ENCODE results near the gene GSTO1.

GSTO1 gene

DNA sequence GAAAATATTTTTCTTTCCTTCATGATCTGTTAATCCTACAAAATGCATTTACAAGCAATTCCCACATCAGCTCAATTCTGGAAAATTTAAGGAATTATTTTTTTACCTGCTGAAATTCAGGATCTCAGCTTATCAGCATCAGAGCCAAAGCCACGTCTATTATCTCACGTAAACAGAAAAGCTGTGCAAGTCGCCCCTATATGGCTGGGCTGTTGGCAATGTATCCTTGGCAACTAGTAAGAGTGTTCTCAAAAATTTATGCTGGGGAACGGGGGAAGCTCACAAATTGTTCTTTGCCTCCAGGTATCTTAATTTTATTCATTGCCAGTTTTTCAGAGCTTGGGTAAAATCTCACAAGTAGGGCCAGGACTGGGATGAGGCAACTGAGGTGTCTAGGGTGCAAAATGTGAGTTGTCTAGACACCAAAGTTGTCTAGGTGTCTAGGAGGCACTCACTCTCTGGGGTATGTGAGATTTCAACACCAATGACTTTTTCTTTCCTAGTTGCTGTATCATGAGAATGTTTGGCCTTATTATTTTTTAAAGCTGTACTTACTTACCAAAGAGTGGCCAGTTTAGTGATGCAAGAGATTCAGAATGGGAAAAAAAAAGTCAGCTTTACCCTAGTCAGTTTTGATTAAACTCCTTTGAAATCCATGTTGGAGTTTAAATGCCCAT lies 19.3 kb downstream of the GSTO1 start:
- DNase-seq: no peak

GRCh38 chr10:104274762-104275721 lies 20.4 kb downstream of the GSTO1 start:
- peak; percentile 90 for DNase-seq

- DNase-seq: no peak
These were observed 21.5 kb downstream of the GSTO1 start for GRCh38 chr10:104276192-104276591.

DNA sequence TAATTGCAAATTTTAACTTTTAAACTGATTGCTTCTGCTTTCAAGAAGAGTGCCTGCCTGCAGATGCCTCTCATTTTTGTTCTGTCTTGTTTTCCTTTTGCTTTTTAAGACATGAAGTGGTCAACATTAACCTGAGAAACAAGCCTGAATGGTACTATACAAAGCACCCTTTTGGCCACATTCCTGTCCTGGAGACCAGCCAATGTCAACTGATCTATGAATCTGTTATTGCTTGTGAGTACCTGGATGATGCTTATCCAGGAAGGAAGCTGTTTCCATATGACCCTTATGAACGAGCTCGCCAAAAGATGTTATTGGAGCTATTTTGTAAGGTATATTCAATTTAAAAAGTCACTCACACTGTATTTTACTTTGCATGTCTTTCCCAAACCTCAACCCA lies 23.1 kb downstream of the GSTO1 start:
- no peak for DNase-seq

DNA sequence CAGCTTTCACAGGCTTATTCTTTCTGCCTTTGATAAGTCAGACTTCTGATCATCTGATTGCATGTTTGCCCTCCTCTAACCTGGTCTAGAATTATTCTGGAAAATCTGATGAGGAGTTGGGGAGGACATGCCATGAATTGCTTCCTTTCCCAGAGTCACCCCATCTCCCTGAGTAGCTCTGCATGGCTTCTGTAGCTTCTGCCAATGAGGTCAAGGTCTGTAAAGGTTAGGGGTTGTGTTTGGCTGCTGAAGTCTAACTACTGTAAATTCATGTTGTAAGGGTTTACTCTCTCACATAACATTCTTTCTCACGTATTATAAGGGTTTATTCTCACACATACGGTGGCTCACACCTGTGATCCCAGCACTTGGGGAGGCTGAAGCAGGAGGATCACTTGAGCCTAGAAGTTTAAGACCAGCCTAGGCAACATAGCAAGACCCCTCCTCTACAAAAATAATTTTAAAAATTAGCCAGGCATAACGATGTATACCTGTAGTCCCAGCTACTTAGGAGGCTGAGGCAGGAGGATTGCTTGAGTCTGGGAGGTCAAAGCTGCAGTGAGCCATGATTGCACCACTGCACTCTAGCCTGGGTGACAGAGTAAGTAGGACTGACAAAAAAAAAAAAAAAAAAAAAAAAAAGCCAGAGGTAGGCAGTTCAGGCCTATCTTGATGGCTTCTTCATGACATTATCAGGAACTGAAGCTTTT lies 25.0 kb downstream of the GSTO1 start:
- no peak for DNase-seq

GRCh38 chr10:104281694-104282093 lies 27.0 kb downstream of the GSTO1 start:
- no peak for DNase-seq

DNA sequence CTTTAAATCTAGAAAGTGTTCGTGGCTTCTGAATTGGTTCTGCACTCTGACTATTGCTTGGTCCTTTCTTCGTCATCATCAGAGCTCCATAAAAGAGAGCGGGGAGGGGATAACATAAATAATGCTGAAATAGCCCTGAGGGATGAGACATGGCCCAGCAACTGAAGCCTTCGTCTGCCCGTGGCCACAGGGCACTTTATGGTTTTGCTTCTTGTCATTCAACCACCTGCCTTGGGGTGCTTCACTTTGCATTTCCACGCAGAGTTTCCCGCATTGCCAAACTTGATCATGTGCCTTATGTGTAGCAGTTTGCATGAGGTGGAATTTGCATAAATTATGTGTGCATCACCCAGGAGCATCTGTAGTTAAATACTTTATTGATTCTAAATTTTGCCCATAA lies 30.2 kb downstream of the GSTO1 start:
- no peak for DNase-seq

DNA sequence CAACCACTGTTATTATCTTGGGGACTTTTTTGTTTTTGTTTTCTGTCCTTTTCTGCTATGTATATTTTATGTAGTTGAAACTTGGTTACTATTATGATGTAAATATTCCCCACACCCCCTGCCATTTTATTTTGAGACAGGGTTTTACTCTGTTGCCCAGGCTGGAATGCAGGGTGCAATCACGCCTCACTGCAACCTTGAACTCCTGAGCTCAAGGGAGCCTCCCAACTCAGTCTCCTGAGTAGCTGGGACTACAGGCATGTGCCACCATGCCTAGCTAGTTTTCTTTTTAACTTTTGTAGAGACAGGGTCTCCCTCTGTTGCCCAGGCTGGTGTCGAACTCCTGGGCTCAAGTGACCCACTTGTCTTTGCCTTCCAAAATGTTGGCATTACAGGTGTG lies 32.2 kb downstream of the GSTO1 start:
- DNase-seq: no peak

GRCh38 chr10:104288355-104288754 lies 33.7 kb downstream of the GSTO1 start:
- no peak for DNase-seq

DNA sequence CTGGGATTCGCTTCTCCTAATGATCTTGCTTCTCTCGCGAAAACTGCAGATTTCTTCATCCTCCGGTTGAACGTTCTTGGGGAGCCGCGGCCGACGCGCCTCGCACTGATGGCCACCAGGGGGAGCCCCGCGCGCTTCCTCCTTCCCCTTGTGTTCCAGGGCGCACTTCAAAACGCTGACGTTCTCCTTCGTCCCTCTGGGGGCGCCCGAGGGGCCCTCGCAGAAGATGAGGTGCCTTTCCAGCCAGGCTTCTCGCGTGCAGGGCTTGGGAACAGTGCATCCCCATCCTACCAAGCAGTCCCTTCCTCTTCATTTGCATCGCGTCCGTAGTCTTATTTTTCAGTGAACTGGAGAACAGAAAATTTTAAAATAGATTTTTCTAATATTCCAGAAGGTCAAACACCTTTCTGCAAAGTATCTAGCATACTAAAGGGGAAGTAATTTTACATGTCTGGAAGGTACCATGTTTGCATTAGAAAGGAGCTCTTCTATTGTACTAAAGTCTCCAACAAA lies 36.8 kb downstream of the GSTO1 start:
- peak; percentile 73 for DNase-seq

GRCh38 chr10:104293011-104293410 lies 38.3 kb downstream of the GSTO1 start:
- no peak for DNase-seq

- no peak for DNase-seq
These were observed 39.2 kb downstream of the GSTO1 start for GRCh38 chr10:104293781-104294321.

GRCh38 chr10:104296687-104297436 lies 42.2 kb downstream of the GSTO1 start:
- DNase-seq: no peak

DNA sequence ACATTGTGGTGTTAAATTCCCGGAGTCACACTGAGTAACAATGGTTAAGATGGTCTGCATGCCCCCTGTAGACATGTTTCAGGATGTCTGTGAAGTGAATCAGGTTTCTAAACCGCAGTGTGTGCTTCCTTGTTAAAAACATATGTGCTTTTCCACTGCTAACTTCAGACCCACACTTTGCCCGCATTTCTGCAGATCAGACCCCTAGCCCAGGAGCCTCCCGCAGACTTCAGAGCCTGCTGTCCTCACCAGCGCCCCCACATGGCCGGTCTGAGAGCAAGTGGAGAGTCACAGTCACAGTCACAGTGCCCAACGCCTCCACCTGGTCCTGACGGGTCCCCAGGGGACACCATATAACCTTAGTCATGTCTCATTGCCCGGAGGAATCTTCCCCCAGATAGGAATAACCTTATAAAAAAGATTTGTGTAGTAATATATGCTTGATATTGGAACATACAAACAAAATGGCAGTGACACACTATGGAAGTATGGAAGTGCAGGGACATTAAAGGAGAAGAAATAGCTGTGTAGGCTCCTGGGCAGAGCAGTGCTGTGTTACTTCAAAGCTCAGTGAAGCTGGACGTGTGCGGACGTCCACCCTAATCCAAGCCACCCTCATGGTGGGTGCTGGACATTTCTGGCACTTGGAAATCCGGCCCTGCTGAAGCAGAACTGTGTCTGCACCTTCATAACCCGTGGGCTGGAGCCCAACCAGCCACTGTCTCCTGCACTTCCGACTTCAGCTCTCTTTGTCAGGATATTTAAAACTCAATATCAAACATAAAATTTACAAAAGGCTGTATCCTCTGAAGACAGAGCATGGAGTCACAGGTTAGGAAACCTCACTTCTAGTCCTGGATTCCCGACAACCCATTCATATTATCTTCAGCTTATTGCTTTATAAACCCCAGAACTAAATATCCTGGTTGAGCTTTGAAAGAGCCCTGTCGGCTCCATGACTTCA lies 43.3 kb downstream of the GSTO1 start:
- DNase-seq: no peak

GRCh38 chr10:104299031-104299904 lies 44.6 kb downstream of the GSTO1 start:
- DNase-seq: no peak

GRCh38 chr10:104300002-104300735 lies 45.5 kb downstream of the GSTO1 start:
- DNase-seq: no peak

DNA sequence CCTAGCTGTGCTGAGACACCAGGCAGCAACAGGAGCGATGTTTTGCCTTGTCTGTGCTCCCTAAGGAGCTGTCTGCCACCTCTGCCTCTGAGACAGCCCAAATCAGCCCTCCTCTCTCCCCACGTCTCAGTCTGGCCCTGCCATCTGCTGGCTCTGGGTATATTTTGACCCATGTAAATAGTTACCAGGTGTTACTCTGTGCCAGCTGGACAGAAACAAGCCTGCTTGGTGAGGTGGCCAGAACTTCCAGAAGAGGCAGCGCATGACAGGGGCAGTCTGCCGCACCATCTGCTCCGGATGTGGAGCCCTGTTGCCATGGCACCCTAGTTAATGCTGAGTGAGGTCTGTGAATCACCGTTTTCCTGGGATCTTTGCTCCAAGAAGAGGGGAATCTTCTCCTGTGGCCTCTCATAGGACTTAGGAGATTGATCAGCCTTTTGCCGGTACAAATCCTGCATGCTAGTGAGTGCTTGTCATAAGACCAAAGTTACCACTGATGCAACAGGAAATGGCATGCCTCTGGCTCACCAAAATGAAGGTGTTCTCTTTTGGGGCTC lies 46.1 kb downstream of the GSTO1 start:
- DNase-seq: no peak
